Hepatocyte (in vitro differentiated cells): ENCODE measurements around the gene TNFSF9. TPM values are rescaled to one million over a fixed set of nuclear protein-coding genes. Genes with fewer than 3 reads are reported as not detected.

Experiments
- DNase-seq: peaks from one replicate; pipeline ENCODE4 v3.0.0-alpha.2; 2016; ENCODE audit warnings: low spot score
- H2AFZ ChIP-seq: fragments of 200-600 bp; sonication (generic); 2 replicates; pipeline ENCODE4 v1.6.0; 2016; ENCODE audit warnings: antibody characterized with exemption, mild to moderate bottlenecking
- H3K27ac ChIP-seq: fragments of 200-600 bp; sonication (generic); 2 replicates; pipeline ENCODE4 v1.5.1; 2016; ENCODE audit warnings: mild to moderate bottlenecking
- H3K27me3 ChIP-seq: fragments of 200-600 bp; sonication (generic); 2 replicates; pipeline ENCODE4 v1.6.1; 2016
- H3K36me3 ChIP-seq: fragments of 200-600 bp; sonication (generic); replicated peaks from 2 replicates; pipeline ENCODE4 v1.5.1; 2016; ENCODE audit warnings: low read depth; ENCODE audit not compliant: insufficient read depth
- H3K4me1 ChIP-seq: fragments of 200-600 bp; sonication (generic); 2 replicates; pipeline ENCODE4 v1.5.1; 2016; ENCODE audit warnings: mild to moderate bottlenecking, moderate library complexity; ENCODE audit not compliant: insufficient read depth
- H3K4me2 ChIP-seq: fragments of 200-600 bp; sonication (generic); 2 replicates; pipeline ENCODE4 v1.6.0; 2016
- H3K4me3 ChIP-seq: fragments of 200-600 bp; sonication (generic); 2 replicates; pipeline ENCODE4 v1.5.1; 2016; ENCODE audit warnings: mild to moderate bottlenecking
- H3K79me2 ChIP-seq: fragments of 200-600 bp; sonication (generic); 2 replicates; pipeline ENCODE4 v1.6.0; 2017; ENCODE audit warnings: mild to moderate bottlenecking
- H3K9me2 ChIP-seq: fragments of 200-600 bp; sonication (generic); replicated peaks from 2 replicates; pipeline ENCODE4 v1.6.0; 2017; ENCODE audit warnings: mild to moderate bottlenecking; ENCODE audit not compliant: insufficient read depth
- H3K9me3 ChIP-seq: fragments of 200-600 bp; sonication (generic); 2 replicates; pipeline ENCODE4 v1.5.1; 2016; ENCODE audit warnings: low read depth, mild to moderate bottlenecking
- H4K20me1 ChIP-seq: fragments of 200-600 bp; sonication (generic); 2 replicates; pipeline ENCODE4 v1.6.0; 2016; ENCODE audit warnings: mild to moderate bottlenecking; ENCODE audit not compliant: insufficient read depth, poor library complexity, severe bottlenecking
- CTCF ChIP-seq: fragments of 200-600 bp; sonication (generic); IDR thresholded peaks from 2 replicates; pipeline ENCODE4 v1.5.1; 2016; ENCODE audit warnings: antibody characterized with exemption, mild to moderate bottlenecking; ENCODE audit not compliant: poor library complexity
- EZH2 ChIP-seq: fragments of 200-600 bp; sonication (generic); IDR thresholded peaks from 2 replicates; pipeline ENCODE4 v1.6.1; 2016; ENCODE audit warnings: antibody characterized with exemption, mild to moderate bottlenecking, borderline replicate concordance
- EZH2phosphoT487 ChIP-seq: fragments of 200-600 bp; sonication (generic); IDR thresholded peaks from one replicate; pipeline ENCODE4 v1.6.1; 2018; ENCODE audit warnings: antibody characterized with exemption, mild to moderate bottlenecking, low read depth, moderate library complexity; ENCODE audit not compliant: unreplicated experiment, severe bottlenecking
- WGBS: methylation state at CpG from one replicate; pipeline ENCODE4 v1.1.6; 2016; ENCODE audit warnings: low lambda C conversion rate; ENCODE audit errors: missing lambda C conversion rate; 5-methylcytosine and 5-hydroxymethylcytosine counted together
- polyA plus RNA-seq: library from polyadenylated mRNA; unstranded; fragments of >200 nt; fragmentation: Nextera tagmentation; extraction: Ambion mirVana; gene quantifications from 2 replicates; pipeline ENCODE4 v1.2.1, GENCODE V29; 2016
- total RNA-seq: library from RNA; depleted of rRNA; stranded (reverse); fragments of >200 nt; gene quantifications from 2 replicates; pipeline ENCODE4 v1.2.3, GENCODE V29; 2014

The TNFSF9 gene
- total and polyA plus RNA-seq, 2 experiments from 2014 or later = 2.6 to 3.8 TPM

GRCh38 chr19:6551091-6551490 lies 20.3 kb downstream of the TNFSF9 start:
- no peak overlapping the region for H2AFZ ChIP-seq
- no peak for DNase-seq
- 68% methylated on average over 3 of the region's 3 CpGs for WGBS
- H3K36me3 ChIP-seq = no peaks in the 10 kb centered on the region
- H3K4me3 ChIP-seq = no peak overlapping the region
- H3K79me2 ChIP-seq = no peaks in the 10 kb centered on the region
- H3K4me1 ChIP-seq = no peaks in the 10 kb centered on the region
- H3K27me3 ChIP-seq = no peaks in the 10 kb centered on the region
- TF ChIP-seq CTCF (no peak), EZH2 (no peak), EZH2phosphoT487 (no peak)
- no peaks in the 10 kb centered on the region for H3K9me3 ChIP-seq
- H3K4me2 ChIP-seq = no peak overlapping the region
- no peak overlapping the region for H3K27ac ChIP-seq
- H4K20me1 ChIP-seq = no peaks in the 10 kb centered on the region
- no peaks in the 10 kb centered on the region for H3K9me2 ChIP-seq

DNA sequence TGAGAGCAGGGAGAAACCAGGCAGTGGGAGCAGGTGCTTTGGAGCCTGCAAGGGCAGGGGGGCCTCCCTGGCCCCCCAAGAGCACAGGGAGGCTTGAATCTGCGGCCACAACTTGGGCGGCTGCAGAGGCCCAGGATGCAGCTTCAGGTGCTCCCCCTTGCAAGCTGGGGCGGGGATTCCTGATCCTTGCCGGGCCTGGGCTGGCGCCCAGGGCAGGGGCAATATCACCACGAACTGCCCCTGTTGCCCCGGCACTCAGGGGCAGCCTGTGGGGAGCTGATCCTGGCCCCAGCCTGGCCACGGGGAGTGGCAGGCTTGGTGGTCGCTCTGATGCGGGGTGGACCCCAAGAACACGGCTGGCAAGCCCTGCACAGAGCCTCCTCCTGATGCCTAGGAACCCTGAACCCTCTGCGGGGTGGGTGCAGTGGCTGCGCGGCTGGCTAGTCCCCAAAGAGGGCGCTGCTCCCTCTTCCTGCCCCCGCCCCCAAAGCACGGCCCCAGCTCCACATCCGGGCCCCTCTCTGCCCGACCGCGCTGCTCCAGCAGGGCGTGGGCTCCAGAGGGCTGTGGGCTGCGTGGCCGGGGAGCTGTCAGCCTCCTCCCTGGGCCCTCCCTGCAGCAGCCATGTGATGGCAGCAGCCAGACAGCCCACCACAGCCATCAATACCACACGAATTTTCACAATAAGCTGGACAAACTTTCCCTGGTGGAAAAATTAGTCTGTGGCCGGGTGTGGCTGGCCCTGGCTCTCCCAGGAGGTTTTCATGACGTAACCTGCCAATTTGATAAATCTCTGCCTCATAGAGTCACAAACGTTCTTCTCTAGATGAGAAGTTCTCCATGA lies 21.0 kb downstream of the TNFSF9 start:
- Histone ChIP-seq H3K9me3 (no peaks in the 10 kb centered on the region), H4K20me1 (no peaks in the 10 kb centered on the region), H3K27ac (no peak overlapping the region), H3K4me2 (peak overlapping the region; percentile 63), H3K36me3 (no peaks in the 10 kb centered on the region), H3K9me2 (no peaks in the 10 kb centered on the region), H2AFZ (peak overlapping the region; percentile 40), H3K4me3 (no peak overlapping the region), H3K79me2 (no peaks in the 10 kb centered on the region), H3K27me3 (no peaks in the 10 kb centered on the region), H3K4me1 (no peaks in the 10 kb centered on the region)
- TF ChIP-seq CTCF = no peak
- TF ChIP-seq EZH2 = no peak
- TF ChIP-seq EZH2phosphoT487 = no peak
- peak; percentile 56 for DNase-seq
- 37% methylated on average over 19 of the region's 28 CpGs for WGBS

- Histone ChIP-seq H2AFZ (no peak overlapping the region), H3K4me2 (no peak overlapping the region), H3K4me1 (no peaks in the 10 kb centered on the region), H3K27ac (no peak overlapping the region), H3K9me2 (no peaks in the 10 kb centered on the region), H3K9me3 (no peaks in the 10 kb centered on the region), H3K4me3 (no peak overlapping the region), H3K79me2 (no peaks in the 10 kb centered on the region), H3K27me3 (no peaks in the 10 kb centered on the region), H4K20me1 (no peaks in the 10 kb centered on the region), H3K36me3 (no peaks in the 10 kb centered on the region)
- 95% methylated on average over 2 of the region's 2 CpGs for WGBS
- TF ChIP-seq EZH2phosphoT487 = no peak
- no peak for TF ChIP-seq EZH2
- TF ChIP-seq CTCF = no peak
- DNase-seq = no peak
These were observed 25.2 kb downstream of the TNFSF9 start for GRCh38 chr19:6556043-6556449.
